Suprapubic skin (tissue), 3 donors: ENCODE measurements around the gene CACNA1S.

Experiments
- POLR2A ChIP-seq, 2 donors: fragments of 450-650 bp; IDR thresholded peaks; one replicate each; pipeline ENCODE4 v1.6.1; 2017; ENCODE audit warnings: antibody characterized with exemption in 2 of 2, mild to moderate bottlenecking in 2 of 2, moderate library complexity in 2 of 2
- TF ChIP-seq, protein P1 (sequence below), 2 donors: fragments of 200-600 bp in 1 of 2; fragments of 450-650 bp in 1 of 2; sonication (generic) in 1 of 2; IDR thresholded peaks; one replicate each; pipeline ENCODE4 v1.5.1; 2016 to 2019; ENCODE audit warnings: antibody characterized with exemption in 2 of 2, mild to moderate bottlenecking in 1 of 2, moderate library complexity in 1 of 2

DNA sequence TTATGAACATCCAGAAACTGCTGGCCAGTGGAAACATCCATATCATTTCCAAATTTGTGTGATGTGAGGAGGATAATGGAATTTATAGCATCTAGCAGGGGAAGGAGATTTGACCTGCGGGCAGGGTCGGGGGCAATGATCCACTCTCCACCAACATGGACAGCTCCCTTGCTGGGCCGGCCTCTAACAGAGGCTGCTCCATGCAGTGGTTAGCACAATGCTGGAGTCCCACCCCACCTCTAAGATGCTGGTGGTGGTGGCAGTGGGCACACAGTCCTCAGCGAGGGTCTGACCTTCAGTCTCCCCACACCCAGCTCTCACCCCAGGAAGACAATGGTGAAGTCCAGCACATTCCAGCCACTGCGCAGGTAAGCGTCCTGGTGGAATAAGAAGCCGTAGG lies 18.7 kb downstream of the CACNA1S start:
- TF ChIP-seq, protein P1, sequence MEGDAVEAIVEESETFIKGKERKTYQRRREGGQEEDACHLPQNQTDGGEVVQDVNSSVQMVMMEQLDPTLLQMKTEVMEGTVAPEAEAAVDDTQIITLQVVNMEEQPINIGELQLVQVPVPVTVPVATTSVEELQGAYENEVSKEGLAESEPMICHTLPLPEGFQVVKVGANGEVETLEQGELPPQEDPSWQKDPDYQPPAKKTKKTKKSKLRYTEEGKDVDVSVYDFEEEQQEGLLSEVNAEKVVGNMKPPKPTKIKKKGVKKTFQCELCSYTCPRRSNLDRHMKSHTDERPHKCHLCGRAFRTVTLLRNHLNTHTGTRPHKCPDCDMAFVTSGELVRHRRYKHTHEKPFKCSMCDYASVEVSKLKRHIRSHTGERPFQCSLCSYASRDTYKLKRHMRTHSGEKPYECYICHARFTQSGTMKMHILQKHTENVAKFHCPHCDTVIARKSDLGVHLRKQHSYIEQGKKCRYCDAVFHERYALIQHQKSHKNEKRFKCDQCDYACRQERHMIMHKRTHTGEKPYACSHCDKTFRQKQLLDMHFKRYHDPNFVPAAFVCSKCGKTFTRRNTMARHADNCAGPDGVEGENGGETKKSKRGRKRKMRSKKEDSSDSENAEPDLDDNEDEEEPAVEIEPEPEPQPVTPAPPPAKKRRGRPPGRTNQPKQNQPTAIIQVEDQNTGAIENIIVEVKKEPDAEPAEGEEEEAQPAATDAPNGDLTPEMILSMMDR (IDR thresholded peaks at IDR 0.05): no peak
- TF ChIP-seq POLR2A (IDR thresholded peaks at IDR 0.05): no peak
